Stimulated activated memory B cell treated with anti-CD40 and anti-IgM and Interleukin-4, amounts not matched to agents 10 μg/mL and 1 μg/mL and 100 μg/mL, for 72 hours (primary cell): ENCODE results near the gene PHACTR1.

Experiments used
- ATAC-seq: fragments of 150-1000 bp; cut with Tn5 transposase; 2 replicates; pipeline ENCODE4 v1.10.0; 2021
- H3K27ac Mint-ChIP-seq: one replicate; pipeline ENCODE4 v1.8.0; 2022; ENCODE audit warnings: mild to moderate bottlenecking, mixed read lengths
- H3K27me3 Mint-ChIP-seq: one replicate; pipeline ENCODE4 v1.8.0; 2022; ENCODE audit warnings: mixed read lengths
- H3K36me3 Mint-ChIP-seq: one replicate; pipeline ENCODE4 v1.8.0; 2022; ENCODE audit warnings: mixed read lengths
- H3K4me1 Mint-ChIP-seq: one replicate; pipeline ENCODE4 v1.8.0; 2022; ENCODE audit warnings: mixed read lengths
- H3K4me3 Mint-ChIP-seq: one replicate; pipeline ENCODE4 v1.8.0; 2022; ENCODE audit warnings: mild to moderate bottlenecking, moderate library complexity, mixed read lengths
- H3K9me3 Mint-ChIP-seq: one replicate; pipeline ENCODE4 v1.8.0; 2022; ENCODE audit warnings: mixed read lengths

The PHACTR1 gene

DNA sequence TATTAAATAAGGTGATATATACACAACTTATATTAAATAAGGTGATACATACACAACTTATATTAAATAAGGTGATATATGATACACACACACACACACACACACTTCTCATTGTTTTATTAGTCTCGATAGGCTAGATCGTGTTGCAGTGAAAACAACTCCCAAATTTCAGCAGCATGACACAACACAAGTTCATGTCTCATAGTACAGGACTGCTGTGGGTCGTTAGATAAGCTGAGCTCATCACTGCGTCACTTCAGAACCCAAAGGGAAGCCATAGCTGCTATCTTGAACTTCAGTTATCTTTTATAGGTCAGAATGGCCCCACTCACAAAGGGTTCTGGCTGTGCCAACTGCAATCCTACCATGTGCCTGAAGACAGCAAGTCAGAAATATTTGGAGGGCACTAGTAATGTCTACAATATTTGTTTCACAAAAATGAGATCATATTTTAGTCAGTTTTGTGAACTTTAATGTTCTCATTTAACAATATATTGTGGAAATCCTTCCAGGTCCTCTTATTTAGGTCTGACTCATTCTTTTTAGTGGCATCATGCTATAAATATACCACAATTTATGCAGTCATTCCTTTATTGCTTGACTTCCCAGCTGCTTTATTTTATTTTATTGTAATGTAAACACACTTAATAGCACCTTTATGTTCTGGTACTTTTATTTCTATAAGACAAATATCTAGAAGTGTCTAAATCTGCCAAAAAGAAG, 290.2 kb downstream of the PHACTR1 start:
- no peaks in the 10 kb centered on the region for H3K36me3 Mint-ChIP-seq
- no peak overlapping the region for H3K4me3 Mint-ChIP-seq
- no peak overlapping the region for H3K27ac Mint-ChIP-seq
- no peaks in the 10 kb centered on the region for H3K4me1 Mint-ChIP-seq
- ATAC-seq: no peak
- no peaks in the 10 kb centered on the region for H3K9me3 Mint-ChIP-seq
- H3K27me3 Mint-ChIP-seq: peaks cover 66% of the 10 kb centered on the region

DNA sequence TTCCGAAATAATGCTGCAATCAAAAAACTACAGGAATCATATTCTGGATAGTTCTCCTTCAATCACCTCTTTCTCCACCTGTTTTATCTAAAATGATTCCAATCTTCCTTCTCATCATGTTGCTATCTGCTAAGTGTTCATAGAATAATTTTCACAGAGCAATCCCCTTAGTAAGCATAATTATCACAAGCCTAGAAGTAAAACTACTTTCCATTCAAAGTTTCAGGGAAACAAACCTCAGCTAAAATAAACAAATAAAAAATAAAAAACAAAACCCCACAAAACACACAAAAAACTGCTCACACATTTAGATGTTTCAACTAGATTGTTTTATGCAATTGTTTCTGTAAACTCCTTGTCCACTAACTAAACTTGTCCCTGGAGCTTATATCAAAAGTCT, 291.2 kb downstream of the PHACTR1 start:
- H3K27me3 Mint-ChIP-seq: peaks cover 76% of the 10 kb centered on the region
- no peak overlapping the region for H3K4me3 Mint-ChIP-seq
- no peaks in the 10 kb centered on the region for H3K4me1 Mint-ChIP-seq
- no peak for ATAC-seq
- H3K27ac Mint-ChIP-seq: no peak overlapping the region
- H3K36me3 Mint-ChIP-seq: no peaks in the 10 kb centered on the region
- H3K9me3 Mint-ChIP-seq: no peaks in the 10 kb centered on the region

DNA sequence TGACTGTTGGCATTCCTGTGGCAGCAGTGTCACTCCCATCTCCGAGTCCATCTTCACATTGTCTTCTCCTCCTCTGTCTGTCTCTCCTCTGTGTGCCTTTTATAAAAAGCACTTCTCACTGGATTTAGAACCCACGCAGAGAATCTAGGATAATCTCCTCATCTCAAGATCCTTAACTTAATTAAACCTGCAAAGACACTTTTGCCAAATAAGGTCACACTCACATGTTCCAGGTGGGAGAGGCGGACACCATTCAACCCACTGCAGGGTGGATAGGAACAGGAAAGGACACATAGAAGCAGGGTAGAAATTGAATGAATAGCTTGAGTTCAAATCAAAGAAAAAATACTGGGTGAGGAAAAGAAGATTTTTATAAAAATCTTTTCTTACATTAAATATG, 292.5 kb downstream of the PHACTR1 start:
- Mint-ChIP-seq H3K36me3 (no peaks in the 10 kb centered on the region), H3K27ac (no peak overlapping the region), H3K27me3 (peaks cover 87% of the 10 kb centered on the region), H3K4me3 (no peak overlapping the region), H3K4me1 (peaks cover 5% of the 10 kb centered on the region), H3K9me3 (no peaks in the 10 kb centered on the region)
- ATAC-seq: no peak

DNA sequence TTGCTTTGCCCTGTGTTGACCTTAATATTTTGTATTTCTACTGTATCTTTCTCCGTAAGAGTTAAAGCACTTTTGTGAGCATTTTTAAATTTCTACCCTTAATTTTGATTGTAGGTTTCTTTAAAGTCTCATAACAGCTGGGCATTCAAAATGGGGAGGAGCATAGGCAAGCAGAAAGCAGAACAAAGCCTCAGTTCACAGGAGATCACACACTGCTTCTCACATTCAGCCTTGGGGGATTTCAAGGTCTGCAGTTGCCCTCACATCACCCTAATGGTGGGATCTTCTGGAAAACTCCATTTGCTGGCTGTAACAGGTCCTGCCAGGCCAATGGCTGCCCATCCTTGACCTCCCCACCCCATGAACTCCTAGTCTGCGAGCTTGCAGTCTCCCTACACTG, 292.9 kb downstream of the PHACTR1 start:
- Mint-ChIP-seq H3K36me3 (no peaks in the 10 kb centered on the region), H3K27me3 (peaks cover 88% of the 10 kb centered on the region), H3K4me3 (no peak overlapping the region), H3K9me3 (no peaks in the 10 kb centered on the region), H3K4me1 (peaks cover 5% of the 10 kb centered on the region), H3K27ac (no peak overlapping the region)
- ATAC-seq: no peak

DNA sequence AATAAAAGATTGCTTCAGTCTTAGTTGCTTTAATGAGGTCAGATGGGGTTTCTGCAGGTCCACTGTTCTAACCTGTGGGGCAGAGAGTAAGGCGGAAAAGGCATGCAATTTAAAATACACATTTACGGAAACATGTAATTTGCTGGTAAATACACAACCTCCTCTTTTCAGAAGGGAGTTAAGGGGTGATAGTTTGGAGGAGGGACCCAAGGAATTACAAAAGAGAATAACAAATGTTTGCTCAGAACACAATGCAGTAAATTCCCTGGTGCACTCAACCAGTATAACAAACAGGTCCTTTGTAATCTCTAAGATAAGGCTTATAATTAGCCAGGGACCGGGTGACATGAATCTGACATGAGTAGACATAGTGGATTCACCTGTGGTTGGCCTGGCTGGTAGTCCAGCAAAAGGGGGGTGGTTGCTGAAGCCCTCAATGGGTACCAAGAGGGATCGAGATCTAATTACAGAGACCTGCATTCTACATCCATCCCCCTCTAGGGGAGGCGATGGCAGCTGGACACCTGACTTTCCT, 295.1 kb downstream of the PHACTR1 start:
- peaks cover 77% of the 10 kb centered on the region for H3K27me3 Mint-ChIP-seq
- no peaks in the 10 kb centered on the region for H3K9me3 Mint-ChIP-seq
- no peak for ATAC-seq
- H3K4me3 Mint-ChIP-seq: no peak overlapping the region
- peaks cover 5% of the 10 kb centered on the region for H3K4me1 Mint-ChIP-seq
- H3K36me3 Mint-ChIP-seq: no peaks in the 10 kb centered on the region
- H3K27ac Mint-ChIP-seq: no peak overlapping the region

DNA sequence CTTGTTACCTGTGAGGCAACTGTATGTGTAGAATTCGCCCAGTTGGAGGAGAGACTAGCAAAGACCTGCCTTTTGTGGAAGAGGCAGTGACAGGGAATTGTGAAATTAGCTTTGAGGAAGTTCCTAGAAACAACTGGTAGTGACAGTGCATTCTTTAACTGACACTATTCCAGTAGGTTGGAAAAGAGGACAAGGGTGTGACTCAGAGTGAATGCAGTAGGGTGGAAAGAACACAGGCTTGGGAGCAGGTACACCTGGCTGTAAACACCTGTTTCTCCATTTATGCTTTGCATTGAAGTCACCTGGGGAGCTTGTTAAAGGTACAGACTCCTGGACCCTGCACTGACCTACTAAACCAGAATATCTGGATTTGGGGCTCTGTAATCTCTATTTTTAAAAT, 295.7 kb downstream of the PHACTR1 start:
- no peak overlapping the region for H3K4me3 Mint-ChIP-seq
- no peaks in the 10 kb centered on the region for H3K9me3 Mint-ChIP-seq
- H3K4me1 Mint-ChIP-seq: peaks cover 5% of the 10 kb centered on the region
- H3K36me3 Mint-ChIP-seq: no peaks in the 10 kb centered on the region
- H3K27me3 Mint-ChIP-seq: peaks cover 74% of the 10 kb centered on the region
- no peak for ATAC-seq
- H3K27ac Mint-ChIP-seq: no peak overlapping the region

DNA sequence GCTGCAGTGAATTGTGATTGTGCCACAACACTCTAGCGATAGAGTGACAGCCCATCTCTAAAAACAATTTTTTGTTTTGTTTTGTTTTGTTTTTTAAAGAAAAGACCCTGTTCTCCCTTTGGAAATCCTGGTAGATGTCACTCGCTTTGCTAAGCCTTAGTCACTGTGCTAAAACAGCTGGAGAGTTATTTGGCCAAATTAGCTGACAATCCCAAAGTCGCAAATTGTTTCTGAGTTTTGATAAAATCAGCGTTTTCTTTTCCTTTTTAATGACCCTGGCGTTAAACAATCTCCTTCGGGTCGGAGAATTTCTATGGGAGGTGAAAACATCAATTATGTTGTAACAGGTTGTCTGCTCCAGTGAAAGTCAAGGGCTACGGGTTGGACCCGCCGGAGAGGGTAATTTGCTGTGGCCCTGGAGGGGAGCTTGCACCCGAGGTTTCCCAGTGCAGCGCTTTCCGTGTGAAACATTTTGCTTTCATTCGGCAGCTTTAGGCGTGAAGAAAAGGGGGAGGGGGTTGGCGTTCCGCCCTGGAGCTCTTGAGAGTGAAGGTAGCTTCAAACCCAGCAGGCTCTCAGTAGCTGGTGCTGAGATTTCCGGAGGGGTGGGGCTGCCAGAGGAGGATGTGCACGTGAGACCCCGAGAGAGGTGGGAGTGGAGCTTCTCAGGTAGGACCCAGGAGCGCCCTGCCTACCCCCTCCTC, 296.6 kb downstream of the PHACTR1 start:
- Mint-ChIP-seq H3K9me3 (no peaks in the 10 kb centered on the region), H3K4me3 (peak overlapping the region; percentile 75), H3K36me3 (no peaks in the 10 kb centered on the region), H3K27me3 (peaks cover 66% of the 10 kb centered on the region), H3K27ac (no peak overlapping the region), H3K4me1 (peaks cover 5% of the 10 kb centered on the region)
- peak; percentile 11 for ATAC-seq

DNA sequence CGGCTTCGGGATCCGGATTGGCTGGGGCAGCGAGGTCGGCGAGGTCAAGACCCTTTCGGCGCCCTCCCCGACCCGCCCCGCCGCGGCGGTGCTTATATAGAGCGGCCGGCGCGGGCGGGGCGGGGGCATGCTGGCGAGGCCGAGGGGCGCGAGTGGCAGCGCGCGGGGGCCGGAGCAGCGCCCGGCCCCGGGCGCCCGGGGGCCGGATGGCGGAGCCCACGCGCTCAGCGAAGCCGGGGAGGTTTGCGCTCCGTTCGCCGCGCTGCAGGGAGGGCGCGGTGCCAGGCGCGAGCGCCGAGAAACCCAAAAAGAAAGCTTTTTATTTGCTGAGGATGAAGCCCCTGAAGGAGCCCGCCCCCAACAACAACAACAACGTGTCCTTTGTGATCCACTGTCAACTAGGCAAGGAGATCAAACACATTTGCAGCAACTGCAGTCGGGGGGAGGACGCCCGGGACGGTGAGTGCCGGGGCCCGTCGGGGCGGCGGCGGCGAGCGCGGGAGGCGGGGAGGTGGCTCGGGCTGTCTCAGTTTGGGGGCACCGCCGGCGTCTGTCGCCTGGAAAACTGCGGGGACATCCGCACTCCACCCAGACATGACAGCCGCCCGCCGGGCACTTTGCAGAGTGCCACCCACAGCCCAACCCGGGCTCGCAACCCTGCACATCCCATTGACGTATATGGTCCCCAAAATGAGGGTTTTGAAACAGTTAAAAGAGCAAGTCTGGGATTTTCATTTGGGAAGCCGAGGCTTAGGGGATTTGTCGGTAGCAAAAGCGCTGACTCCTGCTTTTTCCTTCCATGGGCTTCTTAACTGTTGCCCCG, 297.3 kb downstream of the PHACTR1 start:
- H3K27ac Mint-ChIP-seq: no peak overlapping the region
- ATAC-seq: peak; percentile 32
- H3K27me3 Mint-ChIP-seq: peaks cover 58% of the 10 kb centered on the region
- H3K4me1 Mint-ChIP-seq: peaks cover 5% of the 10 kb centered on the region
- no peaks in the 10 kb centered on the region for H3K36me3 Mint-ChIP-seq
- peak overlapping the region; percentile 75 for H3K4me3 Mint-ChIP-seq
- no peaks in the 10 kb centered on the region for H3K9me3 Mint-ChIP-seq

DNA sequence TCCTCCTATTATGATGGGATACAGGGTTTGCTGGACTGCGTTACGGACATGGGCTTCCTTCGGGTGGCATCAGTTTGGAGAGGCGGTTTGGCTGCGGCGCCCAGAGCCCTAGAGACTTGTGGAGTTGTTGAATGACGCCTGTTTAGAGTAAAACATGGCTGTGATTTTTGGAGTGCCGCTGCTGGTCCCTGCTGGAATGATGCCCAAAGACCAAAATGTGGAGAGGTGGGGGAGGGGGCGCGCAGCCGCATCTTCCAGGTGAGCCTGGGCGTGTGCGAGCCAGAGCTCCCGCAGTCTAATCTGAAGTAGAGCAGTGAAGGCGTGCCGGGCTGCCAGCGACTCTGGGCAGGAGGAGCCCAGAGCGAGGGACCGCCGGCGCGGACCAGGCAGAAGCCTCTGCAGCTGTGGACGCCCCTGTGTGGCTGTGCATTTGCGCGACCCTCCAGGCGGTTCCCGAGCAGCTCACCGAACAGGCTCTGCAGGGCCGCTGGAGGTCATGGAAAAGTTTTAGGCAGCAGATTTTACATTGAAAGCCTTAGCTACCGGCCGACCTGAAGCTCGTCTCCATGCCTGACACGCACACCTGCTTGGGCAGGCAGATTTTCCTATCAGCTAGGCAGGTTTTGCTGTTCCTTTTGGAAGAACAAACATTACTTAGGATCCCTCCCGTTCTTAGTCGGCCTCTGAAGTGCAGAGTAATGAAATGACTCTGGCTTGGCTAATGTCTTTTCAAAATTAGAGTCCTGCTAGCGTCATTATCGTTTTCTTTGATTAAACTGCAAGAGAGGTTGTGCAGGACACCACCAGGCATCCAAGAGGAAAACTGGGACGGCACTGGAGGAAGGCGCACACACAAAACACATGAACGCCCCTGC, 298.2 kb downstream of the PHACTR1 start:
- Mint-ChIP-seq H3K9me3 (no peaks in the 10 kb centered on the region), H3K4me3 (no peak overlapping the region), H3K27ac (no peak overlapping the region), H3K27me3 (peaks cover 53% of the 10 kb centered on the region), H3K4me1 (peaks cover 5% of the 10 kb centered on the region), H3K36me3 (no peaks in the 10 kb centered on the region)
- no peak for ATAC-seq

DNA sequence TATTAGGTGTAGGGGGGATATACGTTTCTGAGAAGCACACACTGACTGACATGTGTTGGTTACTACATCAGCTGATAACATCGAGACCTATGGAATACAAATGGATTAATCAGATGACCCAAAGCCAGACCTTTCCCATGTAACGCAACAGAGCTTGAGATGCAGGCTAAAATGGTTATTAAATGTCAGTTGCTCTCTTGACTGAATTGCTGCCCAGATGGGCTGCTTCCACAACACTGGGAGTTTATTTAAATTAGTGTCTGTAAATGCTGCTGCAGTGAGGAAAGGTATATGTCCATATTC, 298.8 kb downstream of the PHACTR1 start:
- Mint-ChIP-seq H3K4me1 (peaks cover 5% of the 10 kb centered on the region), H3K27ac (no peak overlapping the region), H3K9me3 (no peaks in the 10 kb centered on the region), H3K36me3 (no peaks in the 10 kb centered on the region), H3K27me3 (peaks cover 53% of the 10 kb centered on the region), H3K4me3 (no peak overlapping the region)
- no peak for ATAC-seq

DNA sequence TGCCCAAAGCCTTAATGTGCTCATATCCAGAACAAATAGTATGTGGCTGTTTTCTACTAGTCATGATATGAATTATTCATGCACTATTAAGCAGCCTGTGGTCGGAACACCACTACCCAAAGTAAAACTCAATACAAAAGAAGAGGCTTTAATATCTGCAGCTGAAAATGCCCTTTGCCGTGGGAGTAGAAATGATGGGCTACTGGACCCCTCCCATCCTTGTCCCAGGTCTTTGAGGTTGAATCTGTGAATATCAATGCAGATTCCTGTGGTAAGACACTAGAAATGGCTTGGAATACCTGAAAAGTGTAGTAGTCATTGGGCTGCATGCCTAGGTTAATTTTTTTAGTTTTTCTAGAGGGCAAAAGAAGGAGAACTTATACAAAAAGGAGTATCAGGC, 308.0 kb downstream of the PHACTR1 start:
- ATAC-seq: no peak
- Mint-ChIP-seq H3K4me1 (peaks cover 6% of the 10 kb centered on the region), H3K27me3 (peaks cover 55% of the 10 kb centered on the region), H3K36me3 (no peaks in the 10 kb centered on the region), H3K4me3 (no peak overlapping the region), H3K27ac (no peak overlapping the region), H3K9me3 (no peaks in the 10 kb centered on the region)

DNA sequence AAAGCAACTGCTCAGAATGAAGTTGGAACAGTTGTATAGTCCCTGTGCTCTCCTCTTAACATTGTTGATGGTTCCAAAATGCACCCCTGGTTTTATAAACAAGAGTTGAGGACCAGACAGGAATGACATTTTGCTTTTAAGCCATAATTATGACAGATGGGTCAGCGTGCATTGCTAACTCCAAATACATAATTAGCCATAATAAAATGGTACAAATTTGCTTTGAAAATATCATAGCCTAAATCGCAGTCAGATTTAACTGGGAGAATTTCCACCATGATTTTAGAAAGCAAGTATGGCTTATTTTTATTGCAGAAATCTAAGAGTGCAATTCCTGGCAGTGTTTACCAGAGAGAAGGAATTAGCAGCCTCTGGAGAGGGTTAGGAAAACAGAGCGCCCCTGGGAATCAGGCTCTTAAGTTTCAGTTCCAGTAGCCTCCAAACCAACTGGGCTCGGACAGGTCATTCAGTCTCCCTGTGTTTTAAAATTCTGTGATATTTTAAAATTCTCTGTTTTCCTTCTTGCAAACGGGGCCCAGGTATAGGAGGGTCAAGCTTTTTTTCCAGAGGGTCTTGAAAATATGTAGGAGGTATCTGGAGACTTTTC, 309.4 kb downstream of the PHACTR1 start:
- ATAC-seq: no peak
- peaks cover 6% of the 10 kb centered on the region for H3K4me1 Mint-ChIP-seq
- H3K27me3 Mint-ChIP-seq: peaks cover 42% of the 10 kb centered on the region
- no peaks in the 10 kb centered on the region for H3K9me3 Mint-ChIP-seq
- H3K36me3 Mint-ChIP-seq: no peaks in the 10 kb centered on the region
- H3K4me3 Mint-ChIP-seq: no peak overlapping the region
- H3K27ac Mint-ChIP-seq: no peak overlapping the region

DNA sequence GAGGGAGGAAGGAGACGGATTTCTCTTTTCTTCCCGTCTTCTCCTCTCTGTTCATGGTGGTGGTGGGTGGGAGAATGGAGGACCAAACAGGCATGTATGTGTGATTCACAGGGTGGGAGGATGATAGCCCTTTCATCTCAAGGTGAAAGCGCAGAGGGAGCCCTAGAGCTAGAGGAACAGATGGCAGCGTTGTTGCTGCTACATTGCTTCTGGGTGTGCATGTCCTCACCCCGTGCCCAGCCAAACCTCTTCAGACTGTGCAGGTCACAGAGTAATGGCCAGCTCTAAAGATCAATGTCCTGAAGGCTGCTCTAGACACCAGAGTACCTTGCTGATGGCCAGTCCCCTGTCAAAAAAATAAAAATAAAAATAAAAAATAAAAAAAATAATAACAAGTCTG, 310.0 kb downstream of the PHACTR1 start:
- ATAC-seq: no peak
- H3K9me3 Mint-ChIP-seq: no peaks in the 10 kb centered on the region
- H3K27me3 Mint-ChIP-seq: peaks cover 36% of the 10 kb centered on the region
- peaks cover 6% of the 10 kb centered on the region for H3K4me1 Mint-ChIP-seq
- H3K4me3 Mint-ChIP-seq: no peak overlapping the region
- H3K27ac Mint-ChIP-seq: no peak overlapping the region
- no peaks in the 10 kb centered on the region for H3K36me3 Mint-ChIP-seq

DNA sequence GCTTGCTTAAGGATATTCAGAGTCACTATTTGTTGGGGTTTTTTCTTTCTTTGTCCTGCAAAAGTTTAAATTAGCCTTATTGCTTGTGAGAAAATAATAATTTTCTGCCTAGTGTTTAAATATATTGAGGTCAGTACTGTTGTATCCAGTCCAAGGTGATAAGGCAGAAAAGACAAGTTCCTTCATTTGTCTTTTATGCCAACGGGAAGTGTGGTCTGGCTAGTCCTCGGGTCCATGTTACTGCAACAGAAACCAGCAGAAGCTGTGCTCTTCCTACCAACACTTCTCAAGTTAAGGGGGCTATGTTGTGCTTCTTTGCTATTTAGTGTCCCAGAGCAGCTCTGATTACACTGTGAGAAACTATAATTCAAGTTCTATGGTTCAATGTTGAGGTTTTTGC, 310.6 kb downstream of the PHACTR1 start:
- Mint-ChIP-seq H3K4me1 (peaks cover 6% of the 10 kb centered on the region), H3K4me3 (no peak overlapping the region)

More for the DNA sequence above, 310.6 kb downstream of the PHACTR1 start:
- ATAC-seq: no peak
- Mint-ChIP-seq H3K27ac (no peak overlapping the region), H3K27me3 (peaks cover 32% of the 10 kb centered on the region), H3K9me3 (no peaks in the 10 kb centered on the region), H3K36me3 (no peaks in the 10 kb centered on the region)
